HG02763 (cell line): ENCODE results near the gene EOMES.

Source experiments
- ATAC-seq: cut with Tn5 transposase; IDR thresholded peaks from one replicate; pipeline ENCODE4 v1.9.1; 2021; ENCODE audit warnings: mild to moderate bottlenecking, moderate library complexity; ENCODE audit not compliant: unreplicated experiment

EOMES gene

GRCh38 chr3:27720899-27721716, 1.0 kb downstream of the EOMES start:
- ATAC-seq: peak; percentile 62

- ATAC-seq: no peak
Measured at GRCh38 chr3:27719314-27720003, 2.7 kb downstream of the EOMES start.

- no peak for ATAC-seq
Measured at GRCh38 chr3:27718459-27718858, 3.7 kb downstream of the EOMES start.

GRCh38 chr3:27717200-27717852, 4.8 kb downstream of the EOMES start:
- ATAC-seq: no peak

- no peak for ATAC-seq
Measured at GRCh38 chr3:27716309-27716708, 5.8 kb downstream of the EOMES start.

GRCh38 chr3:27715863-27716262, 6.3 kb downstream of the EOMES start:
- no peak for ATAC-seq

GRCh38 chr3:27715454-27715806, 6.7 kb downstream of the EOMES start:
- ATAC-seq: no peak

- ATAC-seq: no peak
Measured at GRCh38 chr3:27714692-27715453, 7.2 kb downstream of the EOMES start.

GRCh38 chr3:27714146-27714526, 8.0 kb downstream of the EOMES start:
- no peak for ATAC-seq

- ATAC-seq: no peak
Measured at GRCh38 chr3:27713435-27714145, 8.5 kb downstream of the EOMES start.

- ATAC-seq: no peak
Measured at GRCh38 chr3:27713078-27713423, 9.1 kb downstream of the EOMES start.

GRCh38 chr3:27712136-27713077, 9.7 kb downstream of the EOMES start:
- ATAC-seq: peak; percentile 93

GRCh38 chr3:27708250-27708649, 13.9 kb downstream of the EOMES start:
- ATAC-seq: no peak

- peak; percentile 57 for ATAC-seq
Measured at GRCh38 chr3:27699067-27699466, 23.1 kb downstream of the EOMES start.

- no peak for ATAC-seq
Measured at GRCh38 chr3:27696906-27697305, 25.2 kb downstream of the EOMES start.

- ATAC-seq: no peak
Measured at GRCh38 chr3:27695636-27696035, 26.5 kb downstream of the EOMES start.

- ATAC-seq: no peak
Measured at GRCh38 chr3:27688053-27688452, 34.1 kb downstream of the EOMES start.

- ATAC-seq: no peak
Measured at GRCh38 chr3:27686642-27687041, 35.5 kb downstream of the EOMES start.

GRCh38 chr3:27685474-27685873, 36.6 kb downstream of the EOMES start:
- ATAC-seq: no peak

GRCh38 chr3:27684302-27684701, 37.8 kb downstream of the EOMES start:
- ATAC-seq: no peak
